ENCODE results near the gene SLC9B2.

GRCh38 chr4:103076747-103077347 lies at the start of gene SLC9B2:
- TF ChIP-seq CTCF (IDR thresholded peaks at IDR 0.05; ENCODE audit: low read depth, low read length) (no peak), POLR2A (IDR thresholded peaks at IDR 0.05; ENCODE audit: extremely low read depth, insufficient read length) (no peak)
